Activated CD4-positive, alpha-beta T cell treated with anti-CD3 and anti-CD28 coated beads for 36 hours (primary cell): ENCODE results near the gene ANKRD1. TPM values are rescaled to one million over a fixed set of nuclear protein-coding genes. Genes with fewer than 3 reads are reported as not detected.

Experiments
- total RNA-seq, 2 experiments: library from RNA; stranded (reverse); gene quantifications; one replicate each; pipeline ENCODE4 v1.2.3, GENCODE V29; 2021

The ANKRD1 gene
- total RNA-seq, 2 experiments from 2014 or later = not detected

Other genes starting within 250 kb of the ANKRD1 start
- not detected for gene HTR7, start 63.0 kb downstream of the ANKRD1 start, total RNA-seq
- gene RPP30, start 49.1 kb downstream of the ANKRD1 start, total RNA-seq = 100 to 1,000 TPM; 103 to 115 TPM